Transverse colon (tissue), 4 donors: ENCODE results near the gene ZNF366. TPM values are rescaled to one million over a fixed set of nuclear protein-coding genes. Genes with fewer than 3 reads are reported as not detected.

Experiments
- DNase-seq: peaks from one replicate; pipeline ENCODE4 v3.0.0-alpha.2; 2019
- H3K27ac ChIP-seq, 4 donors: fragments of 200-600 bp; sonication (generic); 2 replicates each; pipeline ENCODE4 v1.5.1; 2016 to 2018; ENCODE audit warnings: inconsistent platforms in 4 of 4
- H3K27me3 ChIP-seq: fragments of 200-600 bp; sonication (generic); 2 replicates; pipeline ENCODE4 v1.5.1; 2017; ENCODE audit warnings: inconsistent platforms
- H3K36me3 ChIP-seq, 4 donors: fragments of 200-600 bp; sonication (generic); 2 replicates each; pipeline ENCODE4 v1.5.1; 2017 to 2019; ENCODE audit warnings: inconsistent platforms in 4 of 4
- H3K4me1 ChIP-seq, 4 donors: fragments of 200-600 bp; sonication (generic); 2 replicates each; pipeline ENCODE4 v1.5.1; 2017 to 2020; ENCODE audit warnings: inconsistent platforms in 4 of 4
- H3K4me3 ChIP-seq, 4 donors: fragments of 200-600 bp; sonication (generic); 1 replicate in 1 of 4; 2 replicates in 3 of 4; pipeline versions ENCODE4 v1.5.1 to v1.6.1; 2017 to 2019; ENCODE audit warnings: inconsistent platforms in 4 of 4
- H3K9me3 ChIP-seq, 2 donors: fragments of 200-600 bp; sonication (generic); 2 replicates each; pipeline ENCODE4 v1.5.1; 2017 to 2019; ENCODE audit warnings: inconsistent platforms in 2 of 2
- CTCF ChIP-seq, 5 experiments: fragments of 200-600 bp in 3 of 5; fragments of 450-650 bp in 2 of 5; sonication (generic) in 3 of 5; IDR thresholded peaks; 1 replicate in 2 of 5; 2 replicates in 3 of 5; pipeline ENCODE4 v1.5.1; 2016 to 2017; ENCODE audit warnings: antibody characterized with exemption in 5 of 5, inconsistent platforms in 3 of 5, mild to moderate bottlenecking in 2 of 5, moderate library complexity in 1 of 5
- EP300 ChIP-seq: sonication (generic); formaldehyde crosslinking; IDR thresholded peaks from one replicate; pipeline ENCODE4 v1.6.1; 2017; ENCODE audit warnings: antibody characterized with exemption, low read depth
- POLR2A ChIP-seq: fragments of 450-650 bp; IDR thresholded peaks from one replicate; pipeline ENCODE4 v1.6.1; 2016; ENCODE audit warnings: antibody characterized with exemption, mild to moderate bottlenecking, moderate library complexity
- POLR2AphosphoS5 ChIP-seq, 3 donors: sonication (generic); formaldehyde crosslinking; IDR thresholded peaks; one replicate each; pipeline ENCODE4 v1.6.1; 2016; ENCODE audit warnings: antibody characterized with exemption in 3 of 3
- WGBS, 2 donors: methylation state at CpG; one replicate each; pipeline ENCODE4 v1.1.5; 2018; ENCODE audit warnings: low coverage in 1 of 2; 5-methylcytosine and 5-hydroxymethylcytosine counted together
- in situ Hi-C, 4 donors: fragments of 200-750 bp; cut with MboI; loops; one replicate each; pipeline versions ENCODE4 v1.15.0 to v1.15.1; 2017; ENCODE audit warnings: low sequenced_read_pairs in 3 of 4, low pct_ligation_motif_present in 1 of 4, low pct_unique_long_range_greater_than_20kb in 1 of 4
- intact Hi-C: fragments of 100-400 bp; cut with DNase I; formaldehyde crosslinking; loops from one replicate; pipeline ENCODE4 v1.15.1; 2023; ENCODE audit warnings: low total_unique reads
- total RNA-seq, 4 donors: library from RNA; depleted of rRNA; stranded (reverse); fragments of >200 nt; gene quantifications; one replicate each; pipeline ENCODE4 v1.1.0, GENCODE V29; 2016

Gene ZNF366
- total RNA-seq = 1 to 10 TPM in 1 of 4 donors, under 1 TPM in 3; 0.40 to 1.4 (median 0.72) TPM

GRCh38 chr5:72507231-72507906 lies at the start of gene ZNF366:
Gene ZNF366, minus strand, starts transcription at chr5:72507410. Its CDS starts 45,914 bp downstream, at chr5:72461496.
- intact Hi-C loops = no loop called here

GRCh38 chr5:72556351-72557166 lies 49.3 kb upstream of the ZNF366 start:
- 0 to 3% methylated on average over 6 to 42 of the region's 42 CpGs for WGBS, 2 donors
- peak overlapping the region; percentile 7 to 51 (median 34) for H3K4me3 ChIP-seq

More at GRCh38 chr5:72507231-72507906, at the start of gene ZNF366:
- Histone ChIP-seq H3K9me3 (no peaks in the 10 kb centered on the region), H3K27ac (peak within 1 kb of the TSS; percentile 36 to 73 (median 51)), H3K27me3 (no peaks in the 10 kb centered on the region), H3K4me3 (no peak within 1 kb of the TSS), H3K4me1 (peaks cover 7 to 41% (median 19%) of the 10 kb centered on the region in 4 donors), H3K36me3 (no peaks in the 10 kb centered on the region)
- in situ Hi-C loops = no loop called here
- TF ChIP-seq CTCF (IDR thresholded peaks at IDR 0.05) (no peak), EP300 (no peak), POLR2AphosphoS5 (IDR thresholded peaks at IDR 0.05) (no peak), POLR2A (no peak)
- no peak for DNase-seq
- 42 to 55% methylated on average over 6 to 9 of the region's 9 CpGs for WGBS, 2 donors

GRCh38 chr5:72555871-72556270 lies 48.7 kb upstream of the ZNF366 start:
- 40 to 43% methylated on average over 1 of the region's 1 CpG for WGBS, 2 donors
- intact Hi-C loops (no loop called here), in situ Hi-C loops (no loop called here)
- no peak for TF ChIP-seq POLR2AphosphoS5 (IDR thresholded peaks at IDR 0.05)
- no peak for TF ChIP-seq CTCF (IDR thresholded peaks at IDR 0.05)
- no peak for TF ChIP-seq EP300
- TF ChIP-seq POLR2A = no peak
- no peaks in the 10 kb centered on the region for H3K36me3 ChIP-seq
- DNase-seq = no peak
- H3K27ac ChIP-seq = peak overlapping the region in 3 of 4 donors; percentile 54 to 68 (median 64)
- H3K4me1 ChIP-seq = peaks cover 4 to 17% (median 14%) of the 10 kb centered on the region in 4 donors
- no peaks in the 10 kb centered on the region for H3K9me3 ChIP-seq
- H3K27me3 ChIP-seq = no peaks in the 10 kb centered on the region
- H3K4me3 ChIP-seq = no peak overlapping the region

More at GRCh38 chr5:72556351-72557166, 49.3 kb upstream of the ZNF366 start:
- in situ Hi-C loops (no loop called here), intact Hi-C loops (no loop called here)
- no peaks in the 10 kb centered on the region for H3K36me3 ChIP-seq
- TF ChIP-seq POLR2A (no peak), POLR2AphosphoS5 (IDR thresholded peaks at IDR 0.05) (peak in 1 of 3 donors; percentile 15)
- H3K9me3 ChIP-seq = no peaks in the 10 kb centered on the region
- peak; percentile 45 for DNase-seq
- peaks cover 4 to 17% (median 14%) of the 10 kb centered on the region in 4 donors for H3K4me1 ChIP-seq
- H3K27ac ChIP-seq = peak overlapping the region; percentile 54 to 68 (median 64)
- no peaks in the 10 kb centered on the region for H3K27me3 ChIP-seq

GRCh38 chr5:72554897-72555296 lies 47.7 kb upstream of the ZNF366 start:
- in situ Hi-C loops = no loop called here

More at GRCh38 chr5:72554897-72555296, 47.7 kb upstream of the ZNF366 start:
- Histone ChIP-seq H3K4me1 (peaks cover 4 to 17% (median 14%) of the 10 kb centered on the region in 4 donors), H3K36me3 (no peaks in the 10 kb centered on the region), H3K27me3 (no peaks in the 10 kb centered on the region), H3K9me3 (no peaks in the 10 kb centered on the region), H3K27ac (no peak overlapping the region), H3K4me3 (no peak overlapping the region)
- intact Hi-C loops = no loop called here
- DNase-seq = no peak
- TF ChIP-seq CTCF (IDR thresholded peaks at IDR 0.05) = no peak
- TF ChIP-seq EP300 = no peak
- no peak for TF ChIP-seq POLR2A
- TF ChIP-seq POLR2AphosphoS5 (IDR thresholded peaks at IDR 0.05) = no peak
- WGBS, 2 donors = 97 to 100% methylated on average over 1 of the region's 1 CpG
